Neural progenitor cell (in vitro differentiated cells): ENCODE measurements around the gene MYOG. TPM values are rescaled to one million over a fixed set of nuclear protein-coding genes. Genes with fewer than 3 reads are reported as not detected.

ENCODE experiments used
- DNase-seq: peaks from one replicate; pipeline ENCODE4 v3.0.0-alpha.2; 2016; ENCODE audit warnings: low spot score
- H2AFZ ChIP-seq: fragments of 200-600 bp; sonication (generic); replicated peaks from 2 replicates; pipeline ENCODE4 v1.6.1; 2016; ENCODE audit warnings: antibody characterized with exemption
- H3F3A ChIP-seq: fragments of 200-600 bp; sonication (generic); 2 replicates; pipeline ENCODE4 v1.6.1; 2016; ENCODE audit warnings: antibody characterized with exemption, low read depth
- H3K27ac ChIP-seq: fragments of 200-600 bp; sonication (generic); 2 replicates; pipeline ENCODE4 v1.5.1; 2016; ENCODE audit warnings: mild to moderate bottlenecking
- H3K27me3 ChIP-seq: fragments of 200-600 bp; sonication (generic); 2 replicates; pipeline ENCODE4 v1.6.1; 2016; ENCODE audit warnings: mild to moderate bottlenecking, moderate library complexity
- H3K36me3 ChIP-seq: fragments of 200-600 bp; sonication (generic); 2 replicates; pipeline ENCODE4 v1.5.1; 2016
- H3K4me1 ChIP-seq: fragments of 200-600 bp; sonication (generic); 2 replicates; pipeline ENCODE4 v1.6.1; 2016; ENCODE audit warnings: mixed run types
- H3K4me2 ChIP-seq: fragments of 200-600 bp; sonication (generic); 2 replicates; pipeline ENCODE4 v1.6.1; 2016
- H3K4me3 ChIP-seq: fragments of 200-600 bp; sonication (generic); 2 replicates; pipeline ENCODE4 v1.5.1; 2016
- H3K79me2 ChIP-seq: fragments of 200-600 bp; sonication (generic); 2 replicates; pipeline ENCODE4 v1.6.1; 2016; ENCODE audit warnings: low read depth
- H3K9ac ChIP-seq: fragments of 200-600 bp; sonication (generic); 2 replicates; pipeline ENCODE4 v1.6.1; 2016
- H3K9me3 ChIP-seq: fragments of 200-600 bp; sonication (generic); 2 replicates; pipeline ENCODE4 v1.5.1; 2016; ENCODE audit warnings: low read depth
- H4K20me1 ChIP-seq: fragments of 200-600 bp; sonication (generic); 2 replicates; pipeline ENCODE4 v1.6.1; 2016; ENCODE audit warnings: low read depth
- H3K27ac Mint-ChIP-seq: 3 replicates; pipeline ENCODE4 v1.8.0; 2021; ENCODE audit warnings: mixed read lengths
- H3K27me3 Mint-ChIP-seq: 2 replicates; pipeline ENCODE4 v1.8.0; 2022; ENCODE audit warnings: low read depth, mild to moderate bottlenecking, inconsistent platforms, moderate library complexity, mixed read lengths; ENCODE audit not compliant: insufficient read depth
- H3K36me3 Mint-ChIP-seq: 3 replicates; pipeline ENCODE4 v1.8.0; 2021; ENCODE audit warnings: mixed read lengths
- H3K4me1 Mint-ChIP-seq: 3 replicates; pipeline ENCODE4 v1.8.0; 2021; ENCODE audit warnings: mixed read lengths
- H3K4me3 Mint-ChIP-seq: 3 replicates; pipeline ENCODE4 v1.8.0; 2021; ENCODE audit warnings: mild to moderate bottlenecking, moderate library complexity, mixed read lengths
- H3K9me3 Mint-ChIP-seq: 3 replicates; pipeline ENCODE4 v1.8.0; 2020; ENCODE audit warnings: mixed read lengths
- CTCF ChIP-seq: fragments of 200-600 bp; sonication (generic); IDR thresholded peaks from 2 replicates; pipeline ENCODE4 v1.5.1; 2017; ENCODE audit warnings: antibody characterized with exemption, mild to moderate bottlenecking
- EZH2 ChIP-seq: fragments of 200-600 bp; sonication (generic); IDR thresholded peaks from 2 replicates; pipeline ENCODE4 v1.6.1; 2017; ENCODE audit warnings: antibody characterized with exemption, mild to moderate bottlenecking, moderate library complexity
- EZH2phosphoT487 ChIP-seq: fragments of 200-600 bp; sonication (generic); IDR thresholded peaks from 2 replicates; pipeline ENCODE4 v1.6.1; 2017; ENCODE audit warnings: antibody characterized with exemption
- total RNA-seq: library from RNA; depleted of rRNA; stranded (reverse); fragments of >200 nt; gene quantifications from 2 replicates; pipeline ENCODE4 v1.2.3, GENCODE V29; 2015; ENCODE audit warnings: low replicate concordance

Gene MYOG
- total RNA-seq, 1 donor from 2014 or later: not detected

- Mint-ChIP-seq H3K9me3 (no peaks in the 10 kb centered on the region), H3K4me3 (no peak overlapping the region), H3K36me3 (peaks cover 2% of the 10 kb centered on the region), H3K4me1 (peaks cover 46% of the 10 kb centered on the region), H3K27me3 (peaks cover 12% of the 10 kb centered on the region), H3K27ac (no peak overlapping the region)
- Histone ChIP-seq H3K9ac (no peak overlapping the region), H3F3A (peaks cover 16% of the 10 kb centered on the region), H3K9me3 (no peaks in the 10 kb centered on the region), H3K4me1 (peaks cover 26% of the 10 kb centered on the region), H3K79me2 (no peaks in the 10 kb centered on the region), H3K27me3 (peaks cover 36% of the 10 kb centered on the region), H3K27ac (no peak overlapping the region), H3K36me3 (no peaks in the 10 kb centered on the region), H3K4me3 (no peak overlapping the region), H4K20me1 (peaks cover 3% of the 10 kb centered on the region), H3K4me2 (no peak overlapping the region), H2AFZ (no peak overlapping the region)
- DNase-seq: no peak
- TF ChIP-seq EZH2 (no peak), CTCF (no peak), EZH2phosphoT487 (no peak)
Measured at GRCh38 chr1:203130358-203130985, 44.7 kb upstream of the MYOG start.

GRCh38 chr1:203129501-203130231 is 43.9 kb upstream of the MYOG start:
- H3K4me1 ChIP-seq: peaks cover 27% of the 10 kb centered on the region
- H3K4me3 Mint-ChIP-seq: no peak overlapping the region
- H3K4me2 ChIP-seq: no peak overlapping the region
- no peaks in the 10 kb centered on the region for H3K36me3 ChIP-seq
- no peaks in the 10 kb centered on the region for H3K79me2 ChIP-seq
- TF ChIP-seq EZH2 (no peak), EZH2phosphoT487 (no peak), CTCF (no peak)
- H3K9me3 Mint-ChIP-seq: no peaks in the 10 kb centered on the region
- peaks cover 3% of the 10 kb centered on the region for H4K20me1 ChIP-seq
- no peak overlapping the region for H2AFZ ChIP-seq
- no peak overlapping the region for H3K27ac Mint-ChIP-seq
- no peaks in the 10 kb centered on the region for H3K9me3 ChIP-seq
- no peak overlapping the region for H3K4me3 ChIP-seq
- H3K27me3 Mint-ChIP-seq: peaks cover 12% of the 10 kb centered on the region
- no peak overlapping the region for H3K27ac ChIP-seq
- peaks cover 2% of the 10 kb centered on the region for H3K36me3 Mint-ChIP-seq
- peaks cover 16% of the 10 kb centered on the region for H3F3A ChIP-seq
- no peak for DNase-seq
- peaks cover 50% of the 10 kb centered on the region for H3K4me1 Mint-ChIP-seq
- peaks cover 36% of the 10 kb centered on the region for H3K27me3 ChIP-seq
- no peak overlapping the region for H3K9ac ChIP-seq

- Mint-ChIP-seq H3K27ac (peak overlapping the region; percentile 57), H3K4me1 (peaks cover 52% of the 10 kb centered on the region), H3K36me3 (peaks cover 2% of the 10 kb centered on the region), H3K9me3 (no peaks in the 10 kb centered on the region), H3K4me3 (peak overlapping the region; percentile 87), H3K27me3 (peaks cover 14% of the 10 kb centered on the region)
- H3K27ac ChIP-seq: no peak overlapping the region
- DNase-seq: no peak
- no peaks in the 10 kb centered on the region for H3K79me2 ChIP-seq
- no peak overlapping the region for H3K9ac ChIP-seq
- peaks cover 36% of the 10 kb centered on the region for H3K27me3 ChIP-seq
- H4K20me1 ChIP-seq: peaks cover 3% of the 10 kb centered on the region
- peak overlapping the region; percentile 81 for H3K4me2 ChIP-seq
- H3K9me3 ChIP-seq: no peaks in the 10 kb centered on the region
- TF ChIP-seq CTCF: no peak
- TF ChIP-seq EZH2phosphoT487: no peak
- no peak for TF ChIP-seq EZH2
- H3K4me1 ChIP-seq: peaks cover 24% of the 10 kb centered on the region
- H3K36me3 ChIP-seq: no peaks in the 10 kb centered on the region
- peak overlapping the region; percentile 39 for H3K4me3 ChIP-seq
- peaks cover 9% of the 10 kb centered on the region for H3F3A ChIP-seq
- H2AFZ ChIP-seq: peak overlapping the region; percentile 48
Measured at GRCh38 chr1:203128716-203129500, 43.1 kb upstream of the MYOG start.
